Caco-2 (cell line): ENCODE measurements around the gene GSTT4. TPM values are rescaled to one million over a fixed set of nuclear protein-coding genes. Genes with fewer than 3 reads are reported as not detected.
"Not testable (repeated sequence)": the region's sequence is repeated elsewhere in the genome, so short reads cannot be mapped to it uniquely, and the experiment has no call there.

Experiments
- BruUV-seq: library from RNA; stranded (reverse); fragments of 400-500 nt; replicated peaks from 2 replicates; lab custom pipeline; 2021; lab: Mats Ljungman, UMichigan
- CTCF ChIA-PET: fragments of 300-600 bp; sonication (Branson Sonifier 250); formaldehyde crosslinking; loops from one replicate; lab custom pipeline; 2022; ENCODE audit warnings: antibody characterized with exemption; lab: Charles Lee
- POLR2A ChIA-PET: fragments of 300-600 bp; sonication (Branson Sonifier 250); formaldehyde crosslinking; loops from one replicate; lab custom pipeline; 2022; ENCODE audit warnings: antibody characterized with exemption; lab: Charles Lee
- DNase-seq, 2 experiments: peaks; one replicate each; pipeline versions ENCODE4 v3.0.0 to v3.0.0-alpha.2; 2020 to 2022
- H3K27me3 ChIP-seq: replicated peaks from 2 replicates; pipeline ENCODE4 v1.6.0; 2011; ENCODE audit warnings: low read length; ENCODE audit not compliant: control insufficient read depth, insufficient read depth
- H3K36me3 ChIP-seq: 2 replicates; pipeline ENCODE4 v1.5.1; 2011; ENCODE audit warnings: low read length; ENCODE audit not compliant: control insufficient read depth, insufficient read depth
- H3K4me1 ChIP-seq: fragments of 250-450 bp; sonication (Bioruptor Pico); 2 replicates; pipeline ENCODE4 v1.5.1; 2020; ENCODE audit warnings: mild to moderate bottlenecking
- H3K4me3 ChIP-seq: 2 replicates; pipeline ENCODE4 v1.5.1; 2011; ENCODE audit warnings: low read depth, mild to moderate bottlenecking, control low read depth, low read length
- H3K9me3 ChIP-seq: fragments of 250-450 bp; sonication (Bioruptor Pico); 2 replicates; pipeline ENCODE4 v1.5.1; 2020; ENCODE audit warnings: mild to moderate bottlenecking, moderate library complexity
- H3K27ac Mint-ChIP-seq: one replicate; pipeline ENCODE4 v1.8.0; 2022; ENCODE audit warnings: mixed read lengths; ENCODE audit not compliant: unreplicated experiment
- H3K27me3 Mint-ChIP-seq: one replicate; pipeline ENCODE4 v1.8.0; 2022; ENCODE audit warnings: mixed read lengths; ENCODE audit not compliant: insufficient read depth, unreplicated experiment
- H3K36me3 Mint-ChIP-seq: one replicate; pipeline ENCODE4 v1.8.0; 2022; ENCODE audit warnings: mild to moderate bottlenecking, mixed read lengths; ENCODE audit not compliant: insufficient read depth, unreplicated experiment
- H3K4me1 Mint-ChIP-seq: one replicate; pipeline ENCODE4 v1.8.0; 2022; ENCODE audit warnings: low read depth, mixed read lengths; ENCODE audit not compliant: unreplicated experiment
- H3K4me3 Mint-ChIP-seq: one replicate; pipeline ENCODE4 v1.8.0; 2022; ENCODE audit warnings: mild to moderate bottlenecking, moderate library complexity, mixed read lengths; ENCODE audit not compliant: unreplicated experiment
- H3K9me3 Mint-ChIP-seq: one replicate; pipeline ENCODE4 v1.8.0; 2022; ENCODE audit warnings: mixed read lengths; ENCODE audit not compliant: unreplicated experiment
- intact Hi-C: fragments of 100-400 bp; cut with micrococcal nuclease; formaldehyde crosslinking; loops from one replicate; pipeline ENCODE4 v1.10.0; 2022; ENCODE audit not compliant: unreplicated experiment
- total RNA-seq: library from RNA; stranded (reverse); gene quantifications from 2 replicates; pipeline ENCODE4 v1.2.3, GENCODE V29; 2022

Gene GSTT4
- total RNA-seq, 1 experiment from 2014 or later = 0.16 TPM

- H3K4me1 Mint-ChIP-seq, BruUV-seq, H3K4me3 ChIP-seq, H3K4me1 ChIP-seq, DNase-seq, H3K36me3 ChIP-seq, intact Hi-C loops, H3K27me3 ChIP-seq, H3K4me3 Mint-ChIP-seq, H3K36me3 Mint-ChIP-seq, H3K9me3 ChIP-seq, H3K27ac Mint-ChIP-seq, H3K27me3 Mint-ChIP-seq, H3K9me3 Mint-ChIP-seq, CTCF ChIA-PET: not testable (repeated sequence)
- POLR2A ChIA-PET = interaction anchor here (0.7 kb wide), 1 partner anchor 17 kb away, joined by 5 read pairs; no protein-coding TSS in a partner anchor
These were observed 12.2 kb downstream of the GSTT4 start for GRCh38 chr22:23993080-23993479.

DNA sequence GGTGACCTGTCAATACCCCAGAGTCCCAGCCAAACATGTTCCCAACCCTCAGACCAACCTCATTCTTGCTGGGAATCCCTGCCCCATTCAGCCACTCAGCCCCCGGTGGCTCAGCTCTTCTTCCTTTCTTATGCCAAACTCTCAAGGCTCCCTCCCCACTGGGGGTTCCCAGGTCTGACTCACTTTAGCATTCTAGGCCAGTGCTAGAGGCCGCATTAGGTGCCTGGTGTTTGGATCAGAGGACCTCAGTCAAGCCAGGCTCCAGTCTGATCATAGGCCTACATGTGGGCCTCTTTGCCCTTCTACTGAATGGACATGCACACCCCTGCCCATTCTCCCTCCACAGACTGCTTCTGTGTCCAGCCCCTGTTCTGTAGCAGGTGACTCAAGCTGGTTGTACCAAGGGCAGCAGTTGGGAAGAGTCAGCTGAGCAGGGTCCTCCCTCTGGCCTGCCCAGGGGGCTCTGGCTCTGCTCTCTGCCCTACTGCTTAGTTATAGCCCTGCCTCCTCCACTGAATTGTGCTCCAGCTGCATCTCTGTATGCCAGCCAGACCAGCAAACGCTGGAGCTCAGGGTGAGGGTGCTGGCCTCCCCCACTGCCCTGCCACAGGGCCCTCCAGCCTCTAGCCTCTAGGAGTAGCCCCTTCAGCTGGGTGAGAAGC is 15.5 kb downstream of the GSTT4 start:
- intact Hi-C loops = not testable (repeated sequence)

GRCh38 chr22:23986538-23987178 is 18.6 kb downstream of the GSTT4 start:
- DNase-seq, POLR2A ChIA-PET, CTCF ChIA-PET, H3K9me3 ChIP-seq, H3K36me3 Mint-ChIP-seq, H3K9me3 Mint-ChIP-seq, H3K27me3 ChIP-seq, intact Hi-C loops, H3K4me1 ChIP-seq, H3K36me3 ChIP-seq, H3K27me3 Mint-ChIP-seq, H3K4me3 Mint-ChIP-seq, H3K4me3 ChIP-seq, H3K27ac Mint-ChIP-seq, BruUV-seq, H3K4me1 Mint-ChIP-seq: not testable (repeated sequence)

More for the DNA sequence above, 15.5 kb downstream of the GSTT4 start:
- H3K4me3 ChIP-seq, H3K36me3 ChIP-seq, DNase-seq, H3K4me1 Mint-ChIP-seq, POLR2A ChIA-PET, H3K27ac Mint-ChIP-seq, H3K4me3 Mint-ChIP-seq, H3K4me1 ChIP-seq, H3K9me3 Mint-ChIP-seq, H3K27me3 ChIP-seq, H3K36me3 Mint-ChIP-seq, BruUV-seq, H3K9me3 ChIP-seq, H3K27me3 Mint-ChIP-seq: not testable (repeated sequence)
- CTCF ChIA-PET = interaction anchor here (1.0 kb wide), 1 partner anchor 185 kb away, joined by 3 read pairs; no protein-coding TSS in a partner anchor

- H3K9me3 Mint-ChIP-seq, POLR2A ChIA-PET, H3K36me3 Mint-ChIP-seq, H3K4me3 ChIP-seq, H3K4me3 Mint-ChIP-seq, CTCF ChIA-PET, H3K4me1 Mint-ChIP-seq, intact Hi-C loops, H3K4me1 ChIP-seq, H3K9me3 ChIP-seq, DNase-seq, H3K27me3 ChIP-seq, H3K27ac Mint-ChIP-seq, H3K36me3 ChIP-seq, BruUV-seq, H3K27me3 Mint-ChIP-seq: not testable (repeated sequence)
These were observed 19.2 kb downstream of the GSTT4 start for GRCh38 chr22:23986089-23986488.
